ENCODE measurements around the gene CLIC1. TPM values are rescaled to one million over a fixed set of nuclear protein-coding genes. Genes with fewer than 3 reads are reported as not detected.
A peak's percentile ranks its signal among the peaks of the same experiment; 100 is the strongest.

The CLIC1 gene
- total and polyA plus RNA-seq, 2 experiments from 2014 or later, result 269 to 296 TPM

DNA sequence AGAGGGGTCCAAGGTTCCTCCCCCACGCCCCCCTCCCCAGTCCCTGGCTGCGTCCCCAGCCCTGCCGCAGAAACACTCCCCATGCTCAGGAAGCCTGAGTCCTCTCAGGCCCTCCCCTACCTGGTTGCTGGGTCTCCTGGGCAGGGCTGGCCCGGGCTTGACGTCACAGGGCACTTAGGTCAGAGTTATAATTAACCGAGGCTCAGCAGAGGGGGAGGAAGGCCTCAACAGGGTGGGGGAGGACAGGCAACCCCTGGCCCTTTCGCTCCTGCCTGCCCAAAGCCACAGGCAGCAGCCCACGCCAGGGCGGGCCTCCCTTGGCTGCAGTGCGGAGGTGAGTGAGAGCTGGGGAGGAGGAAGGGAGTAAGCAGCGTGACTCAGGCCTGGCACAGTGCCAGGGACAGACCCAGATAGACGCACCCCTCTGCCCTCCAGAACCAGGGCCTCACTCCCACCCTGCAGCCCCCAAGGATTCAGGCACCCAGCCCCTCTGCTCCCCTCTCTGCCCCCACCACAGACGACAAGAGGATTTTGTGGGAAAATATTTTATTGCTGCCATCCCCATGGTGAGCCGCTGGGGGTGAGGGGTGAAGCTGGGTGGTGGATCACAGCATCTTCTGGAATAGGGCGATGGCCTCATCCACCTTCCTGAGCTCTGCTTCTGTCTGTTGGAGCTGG, 40.8 kb upstream of the CLIC1 start, which contains the start of gene VWA7:
TSS of gene VWA7 (minus strand) at position 340 of the 678 bp plus-strand sequence. CDS start 549 bp downstream, outside the sequence.
- H3K27me3 Mint-ChIP-seq (ENCODE audit: insufficient read depth, low read depth, poor library complexity), result peaks cover 23% of the 10 kb centered on the region
- Histone ChIP-seq H3K4me1 (ENCODE audit: insufficient read depth) (no peaks in the 10 kb centered on the region), H3K4me3 (no peak within 1 kb of the TSS), H3K27me3 (ENCODE audit: insufficient read depth) (no peaks in the 10 kb centered on the region), H3K4me2 (0 out of 2 replicates have a peak within 1 kb of the TSS, but pooled peaks have one; percentile 20), H3K36me3 (ENCODE audit: insufficient read depth) (no peaks in the 10 kb centered on the region), H3F3A (replicated peaks; ENCODE audit: low read depth) (peaks cover 4% of the 10 kb centered on the region; the same call in 1 of the 2 replicates), H4K20me1 (replicated peaks; ENCODE audit: insufficient read depth) (no peaks in the 10 kb centered on the region; the same call in 1 of the 2 replicates), H3K9me2 (ENCODE audit: insufficient read depth) (no peaks in the 10 kb centered on the region), H2AFZ (no peak within 1 kb of the TSS), H3K27ac (ENCODE audit: low read depth) (peak within 1 kb of the TSS; percentile 72; the same call in 1 of the 2 replicates), H3K79me2 (replicated peaks; ENCODE audit: insufficient read depth) (no peaks in the 10 kb centered on the region)
- H3K4me1 Mint-ChIP-seq, result no peaks in the 10 kb centered on the region
- ATAC-seq, result peak; percentile 38
- TF ChIP-seq ZNF114 (CRISPR knock-in tag; IDR thresholded peaks at IDR 0.05) (no peak), JUNB (IDR thresholded peaks at IDR 0.05; ENCODE audit: unreplicated experiment) (no peak), POLR2AphosphoS5 (IDR thresholded peaks at IDR 0.05; ENCODE audit: low read depth) (peak; percentile 48), ZNF331 (CRISPR knock-in tag; IDR thresholded peaks at IDR 0.05; ENCODE audit: low read depth) (no peak), EZH2 (IDR thresholded peaks at IDR 0.05; ENCODE audit: low read depth, unreplicated experiment) (no peak), EZH2phosphoT487 (IDR thresholded peaks at IDR 0.05; ENCODE audit: unreplicated experiment) (no peak), NANOG (IDR thresholded peaks at IDR 0.05; ENCODE audit: borderline replicate concordance) (no peak), ETS1 (IDR thresholded peaks at IDR 0.05) (no peak), CREB1 (CRISPR knock-in tag; IDR thresholded peaks at IDR 0.05; ENCODE audit: low read depth) (peak; percentile 54; the same call in 1 of the 2 replicates)
- H3K4me3 Mint-ChIP-seq, result no peak within 1 kb of the TSS
- peak; percentile 39 for DNase-seq (ENCODE audit: low spot score)
- no peaks in the 10 kb centered on the region for H3K9me3 Mint-ChIP-seq
- peaks cover 23% of the 10 kb centered on the region for H3K36me3 Mint-ChIP-seq (ENCODE audit: low read depth)
- peak within 1 kb of the TSS; percentile 45; the same call in 1 of the 2 replicates for H3K27ac Mint-ChIP-seq

- ATAC-seq (peak; percentile 14), DNase-seq (ENCODE audit: low spot score) (peak; percentile 28)
- H3K9me2 ChIP-seq (ENCODE audit: insufficient read depth), result no peaks in the 10 kb centered on the region
- no peak for TF ChIP-seq ZNF462 (CRISPR knock-in tag; IDR thresholded peaks at IDR 0.05)
- no peak for TF ChIP-seq ZNF331 (CRISPR knock-in tag; IDR thresholded peaks at IDR 0.05; ENCODE audit: low read depth)
- no peak for TF ChIP-seq NANOG (IDR thresholded peaks at IDR 0.05; ENCODE audit: borderline replicate concordance)
These were observed 40.2 kb upstream of the CLIC1 start for GRCh38 chr6:31776485-31776988.

More at GRCh38 chr6:31776485-31776988, 40.2 kb upstream of the CLIC1 start:
- Histone ChIP-seq H3F3A (replicated peaks; ENCODE audit: low read depth) (peaks cover 4% of the 10 kb centered on the region; the same call in 1 of the 2 replicates), H3K4me3 (no peak overlapping the region), H3K36me3 (ENCODE audit: insufficient read depth) (no peaks in the 10 kb centered on the region), H3K4me1 (ENCODE audit: insufficient read depth) (no peaks in the 10 kb centered on the region), H4K20me1 (replicated peaks; ENCODE audit: insufficient read depth) (no peaks in the 10 kb centered on the region; the same call in 1 of the 2 replicates), H3K27me3 (ENCODE audit: insufficient read depth) (no peaks in the 10 kb centered on the region), H3K79me2 (replicated peaks; ENCODE audit: insufficient read depth) (no peaks in the 10 kb centered on the region), H3K4me2 (0 out of 2 replicates have a peak overlapping the region, but pooled peaks have one; percentile 20), H2AFZ (no peak overlapping the region), H3K27ac (ENCODE audit: low read depth) (0 out of 2 replicates have a peak overlapping the region, but pooled peaks have one; percentile 72)
- Mint-ChIP-seq H3K27me3 (ENCODE audit: insufficient read depth, low read depth, poor library complexity) (peaks cover 24% of the 10 kb centered on the region), H3K36me3 (ENCODE audit: low read depth) (peaks cover 23% of the 10 kb centered on the region), H3K4me1 (no peaks in the 10 kb centered on the region), H3K9me3 (no peaks in the 10 kb centered on the region), H3K4me3 (no peak overlapping the region), H3K27ac (0 out of 2 replicates have a peak overlapping the region, but pooled peaks have one; percentile 45)
